GM12878 (cell line): ENCODE results near the gene SLC9A3. TPM values are rescaled to one million over a fixed set of nuclear protein-coding genes. Genes with fewer than 3 reads are reported as not detected.
A peak's percentile ranks its signal among the peaks of the same experiment; 100 is the strongest.

Experiments
- ATAC-seq: fragments of 200-7000 bp; cut with Tn5 transposase; 3 replicates; pipeline ENCODE4 v1.9.1; 2020; ENCODE audit warnings: mild to moderate bottlenecking, moderate library complexity
- BruUV-seq: library from RNA; stranded (reverse); fragments of 400-500 nt; replicated peaks from 2 replicates; lab custom pipeline; 2021; lab: Mats Ljungman, UMichigan
- CTCF ChIA-PET: fragments of 300-600 bp; sonication (Branson Sonifier 250); formaldehyde crosslinking; extraction: SDS; loops from one replicate; lab custom pipeline; 2021; ENCODE audit warnings: inconsistent platforms; lab: Yijun Ruan, JAX
- POLR2A ChIA-PET: fragments of 350-600 bp; formaldehyde crosslinking; extraction: SDS; loops from one replicate; lab custom pipeline; 2021; ENCODE audit warnings: inconsistent platforms; lab: Charles Lee
- RAD21 ChIA-PET: fragments of 300-600 bp; sonication (Branson Sonifier 250); formaldehyde crosslinking; loops from one replicate; lab custom pipeline; 2023; ENCODE audit warnings: antibody characterized with exemption; ENCODE audit not compliant: unreplicated experiment; lab: Charles Lee
- SMC1A ChIA-PET: fragments of 300-600 bp; sonication (Branson Sonifier 250); formaldehyde crosslinking; loops from one replicate; lab custom pipeline; 2023; ENCODE audit not compliant: unreplicated experiment, uncharacterized antibody; lab: Charles Lee
- DNase-seq: peaks from one replicate; pipeline ENCODE4 v3.0.0-alpha.2; 2011; ENCODE audit warnings: low read depth, low spot score
- FAIRE-seq: peaks from 3 replicates; lab custom pipeline; 2011; peaks lifted over from hg19 to GRCh38; lab: Jason Lieb, UNC
- H2AFZ ChIP-seq: 2 replicates; pipeline ENCODE4 v1.6.0; 2011; ENCODE audit warnings: low read depth, low read length, control low read depth; ENCODE audit not compliant: control insufficient read depth
- H3K27ac ChIP-seq: 2 replicates; pipeline ENCODE4 v1.5.1; 2011; ENCODE audit warnings: control low read depth; ENCODE audit not compliant: control insufficient read depth, insufficient read depth
- H3K27me3 ChIP-seq, 2 experiments: replicated peaks in 1 of 2; 2 replicates each; pipeline versions ENCODE4 v1.6.0 to v1.6.1; 2011; ENCODE audit warnings: low read length in 1 of 2; ENCODE audit not compliant: control insufficient read depth in 2 of 2, insufficient read depth in 2 of 2
- H3K36me3 ChIP-seq, 2 experiments: 2 replicates each; pipeline ENCODE4 v1.5.1; 2011; ENCODE audit warnings: low read length in 1 of 2; ENCODE audit not compliant: control insufficient read depth in 2 of 2, insufficient read depth in 2 of 2
- H3K4me1 ChIP-seq: 2 replicates; pipeline ENCODE4 v1.6.1; 2011; ENCODE audit warnings: mild to moderate bottlenecking, low read length, moderate library complexity, mixed read lengths; ENCODE audit not compliant: control insufficient read depth, insufficient read depth
- H3K4me2 ChIP-seq: 2 replicates; pipeline ENCODE4 v1.6.0; 2011; ENCODE audit warnings: control low read depth; ENCODE audit not compliant: control insufficient read depth, insufficient read depth
- H3K4me3 ChIP-seq: fragments of 200-600 bp; sonication (generic); 2 replicates; pipeline ENCODE4 v1.5.1; 2016
- H3K79me2 ChIP-seq: 2 replicates; pipeline ENCODE4 v1.6.0; 2011; ENCODE audit warnings: low read length; ENCODE audit not compliant: control insufficient read depth, insufficient read depth
- H3K9ac ChIP-seq: 2 replicates; pipeline ENCODE4 v1.8.0; 2011; ENCODE audit warnings: low read length, control low read depth, mixed read lengths; ENCODE audit not compliant: control insufficient read depth, insufficient read depth
- H3K9me3 ChIP-seq: replicated peaks from 3 replicates; pipeline ENCODE4 v1.5.1; 2011; ENCODE audit warnings: mild to moderate bottlenecking, low read length; ENCODE audit not compliant: control insufficient read depth, insufficient read depth
- H4K20me1 ChIP-seq: 2 replicates; pipeline ENCODE4 v1.6.0; 2011; ENCODE audit not compliant: control insufficient read depth, insufficient read depth
- CHD1 ChIP-seq: IDR thresholded peaks from 2 replicates; pipeline ENCODE4 v1.6.1; 2012; ENCODE audit warnings: low read depth, low read length, improper control_type of control experiment
- IKZF1 ChIP-seq: fragments of 450-650 bp; conservative IDR thresholded peaks from 2 replicates; pipeline ENCODE4 v1.6.1; 2017; ENCODE audit warnings: antibody characterized with exemption, mild to moderate bottlenecking
- KLF5 ChIP-seq: fragments of 450-650 bp; IDR thresholded peaks from 2 replicates; pipeline ENCODE4 v1.6.1; 2014; ENCODE audit warnings: mild to moderate bottlenecking; ENCODE audit not compliant: partially characterized antibody
- MTA2 ChIP-seq: fragments of 450-650 bp; IDR thresholded peaks from 2 replicates; pipeline ENCODE4 v1.6.1; 2016; ENCODE audit warnings: low read depth, mild to moderate bottlenecking, moderate library complexity
- MYB ChIP-seq: fragments of 150-350 bp; IDR thresholded peaks from 2 replicates; pipeline ENCODE4 v1.6.1; 2014; ENCODE audit warnings: mild to moderate bottlenecking, low read depth, low read length, borderline replicate concordance
- MYC ChIP-seq: IDR thresholded peaks from 2 replicates; pipeline ENCODE4 v1.6.1; 2011; ENCODE audit warnings: mild to moderate bottlenecking, low read length, moderate library complexity, inconsistent platforms; ENCODE audit not compliant: insufficient read depth, insufficient replicate concordance, insufficient read length, severe bottlenecking
- NBN ChIP-seq: fragments of 450-650 bp; IDR thresholded peaks from 2 replicates; pipeline ENCODE4 v1.6.1; 2016
- NR2C1 ChIP-seq: fragments of 450-650 bp; IDR thresholded peaks from 2 replicates; pipeline ENCODE4 v1.6.1; 2017; ENCODE audit warnings: antibody characterized with exemption, mild to moderate bottlenecking, moderate library complexity
- PBX3 ChIP-seq: IDR thresholded peaks from 2 replicates; pipeline ENCODE4 v1.6.1; 2011; ENCODE audit warnings: mild to moderate bottlenecking, low read depth, low read length, moderate library complexity; ENCODE audit not compliant: insufficient replicate concordance
- POLR2AphosphoS5 ChIP-seq: IDR thresholded peaks from 2 replicates; pipeline ENCODE4 v1.6.1; 2011; ENCODE audit warnings: mild to moderate bottlenecking, low read length, inconsistent platforms
- SIN3A ChIP-seq: IDR thresholded peaks from 2 replicates; pipeline ENCODE4 v1.6.1; 2012; ENCODE audit warnings: low read depth, low read length, improper control_type of control experiment
- SMC3 ChIP-seq: IDR thresholded peaks from 2 replicates; pipeline ENCODE4 v1.6.1; 2011; ENCODE audit warnings: low read length, improper control_type of control experiment, borderline replicate concordance
- SRF ChIP-seq, 2 experiments: IDR thresholded peaks; 2 replicates each; pipeline ENCODE4 v1.6.1; 2011; ENCODE audit warnings: low read depth in 2 of 2, low read length in 2 of 2, mild to moderate bottlenecking in 1 of 2, moderate library complexity in 1 of 2
- USF2 ChIP-seq: IDR thresholded peaks from 2 replicates; pipeline ENCODE4 v1.6.1; 2011; ENCODE audit warnings: low read depth, low read length, improper control_type of control experiment, borderline replicate concordance
- ZNF274 ChIP-seq: IDR thresholded peaks from one replicate; pipeline ENCODE4 v1.8.0; 2011; ENCODE audit not compliant: insufficient read length, insufficient read depth
- ZNF592 ChIP-seq: fragments of 450-650 bp; IDR thresholded peaks from 2 replicates; pipeline ENCODE4 v1.6.1; 2017; ENCODE audit warnings: mild to moderate bottlenecking, moderate library complexity
- ZNF622 ChIP-seq: fragments of 450-650 bp; IDR thresholded peaks from 2 replicates; pipeline ENCODE4 v1.6.1; 2017; ENCODE audit warnings: mild to moderate bottlenecking, inconsistent platforms
- WGBS: methylation state at CpG from one replicate; pipeline ENCODE4 v1.1.6; 2016; ENCODE audit warnings: low lambda C conversion rate; ENCODE audit not compliant: insufficient replicate concordance, insufficient coverage; ENCODE audit errors: missing lambda C conversion rate; 5-methylcytosine and 5-hydroxymethylcytosine counted together
- in situ Hi-C: fragments of 300-500 bp; cut with MboI; formaldehyde crosslinking; loops from 9 replicates; pipeline ENCODE4 v1.14.3; 2018; ENCODE audit warnings: mixed read lengths
- intact Hi-C: fragments of 100-400 bp; cut with micrococcal nuclease; formaldehyde crosslinking; loops from one replicate; pipeline ENCODE4 v1.14.2; 2022; ENCODE audit not compliant: unreplicated experiment
- polyA plus RNA-seq, 11 experiments: library from polyadenylated mRNA; depleted of rRNA in 4 of 11; unstranded in 6 of 11; stranded (reverse) in 5 of 11; fragments of >200 nt; fragmentation: Nextera tagmentation in 4 of 11; fragmentation: Illumina TruSeq in 1 of 11; extraction: Ambion mirVana in 4 of 11; extraction: Trizol in 1 of 11; gene quantifications; 1 replicate in 1 of 11; 2 replicates in 10 of 11; pipeline versions ENCODE4 v1.2.1 to v1.2.3, GENCODE V29; 2011 to 2016; ENCODE audit warnings: inconsistent platforms in 2 of 11, missing spikeins in 2 of 11, low read depth in 1 of 11
- total RNA-seq, 4 experiments: library from RNA; depleted of rRNA in 3 of 4; stranded (reverse); fragments of >200 nt in 3 of 4; fragmentation: Illumina TruSeq in 1 of 4; extraction: Trizol in 1 of 4; gene quantifications; 2 replicates each; pipeline versions ENCODE4 v1.2.1 to v1.2.3, GENCODE V29; 2013 to 2021

SLC9A3 gene
- total and polyA plus RNA-seq, 10 of the 15 experiments (the other 5 are each of a cell fraction or from before 2014, with no cell fraction given): 0.04 to 5.2 (median 2.3) TPM; not detected in 1

GRCh38 chr5:543755-544674 lies 19.8 kb upstream of the SLC9A3 start:
- intact Hi-C loops: loop anchor here (10.0 kb wide), 1 partner anchor 229 kb away; no protein-coding TSS in a partner anchor
- FAIRE-seq (peak; percentile 98), DNase-seq (peak; percentile 76), ATAC-seq (peak; percentile 93)
- H3K4me3 ChIP-seq: no peak overlapping the region
- RAD21 ChIA-PET: interaction anchor here (0.9 to 2.2 kb wide), 2 partner anchors 14 to 227 kb away, joined by 4 to 6 read pairs; no protein-coding TSS in a partner anchor
- H3K4me1 ChIP-seq: peaks cover 20% of the 10 kb centered on the region
- WGBS: 7% methylated on average over 30 of the region's 30 CpGs
- peak overlapping the region; percentile 91 for H3K4me2 ChIP-seq
- no peaks in the 10 kb centered on the region; the same call in 2 of the 3 replicates for H3K9me3 ChIP-seq
- H3K27ac ChIP-seq: peak overlapping the region; percentile 51; the same call in 1 of the 2 replicates
- H3K27me3 ChIP-seq: no peaks in the 10 kb centered on the region; a peak in 2 of 4 replicates
- no TSS peak for BruUV-seq
- peak overlapping the region; percentile 15; the same call in 1 of the 2 replicates for H3K9ac ChIP-seq
- H3K79me2 ChIP-seq: no peaks in the 10 kb centered on the region
- H3K36me3 ChIP-seq: no peaks in the 10 kb centered on the region
- in situ Hi-C loops: no loop called here
- CTCF ChIA-PET: interaction anchor here (1.2 kb wide), 2 partner anchors 227 kb away, joined by 3 read pairs; no protein-coding TSS in a partner anchor
- SMC1A ChIA-PET: interaction anchor here (1.2 to 1.8 kb wide), 4 partner anchors 14 to 97 kb away, joined by 3 to 5 read pairs (median 3); no protein-coding TSS in a partner anchor
- POLR2A ChIA-PET: interaction anchor here (1.0 to 1.5 kb wide), 2 partner anchors 71 to 112 kb away, joined by 3 read pairs; no protein-coding TSS in a partner anchor
- no peaks in the 10 kb centered on the region for H4K20me1 ChIP-seq
- no peak overlapping the region; the same call in 1 of the 2 replicates for H2AFZ ChIP-seq
- peak; percentile 99 for TF ChIP-seq IKZF1
- no peak for TF ChIP-seq MYB
- no peak for TF ChIP-seq NR2C1
- TF ChIP-seq CHD1: no peak
- TF ChIP-seq SRF (IDR thresholded peaks at IDR 0.05; ENCODE audit: low read depth in 2 of 2, low read length in 2 of 2): no peak
- peak; percentile 79 for TF ChIP-seq MTA2
- TF ChIP-seq KLF5: no peak
- TF ChIP-seq ZNF592: no peak
- TF ChIP-seq SIN3A: no peak
- no peak for TF ChIP-seq SMC3
- no peak for TF ChIP-seq PBX3
- no peak; the same call in 1 of the 2 replicates for TF ChIP-seq USF2
- TF ChIP-seq POLR2AphosphoS5: no peak
- TF ChIP-seq ZNF622: no peak
- TF ChIP-seq ZNF274: no peak
- peak; percentile 80; the same call in 1 of the 2 replicates for TF ChIP-seq NBN
- TF ChIP-seq MYC: no peak
